HepG2 (cell line): ENCODE results near the gene STUM. TPM values are rescaled to one million over a fixed set of nuclear protein-coding genes. Genes with fewer than 3 reads are reported as not detected.

Experiments
- ATAC-seq: fragments of 200-7000 bp; cut with Tn5 transposase; 3 replicates; pipeline ENCODE4 v1.9.1; 2020; ENCODE audit warnings: mild to moderate bottlenecking, moderate library complexity
- BruUV-seq: library from RNA; stranded (reverse); fragments of 400-500 nt; replicated peaks from 2 replicates; lab custom pipeline; 2021; lab: Mats Ljungman, UMichigan
- CTCF ChIA-PET: fragments of 300-600 bp; formaldehyde crosslinking; extraction: SDS; loops from one replicate; lab custom pipeline; 2021; ENCODE audit warnings: low total read pairs, inconsistent platforms, low intra/inter-chr PET ratio; lab: Yijun Ruan, JAX
- POLR2A ChIA-PET: fragments of 350-600 bp; sonication (Branson Sonifier 250); formaldehyde crosslinking; loops from one replicate; lab custom pipeline; 2020; ENCODE audit warnings: antibody characterized with exemption, inconsistent platforms; lab: Yijun Ruan, JAX
- DNase-seq: peaks from one replicate; pipeline ENCODE4 v3.0.0-alpha.2; 2015; ENCODE audit warnings: low spot score
- FAIRE-seq: peaks from 3 replicates; lab custom pipeline; 2011; peaks lifted over from hg19 to GRCh38; lab: Jason Lieb, UNC
- H2AFZ ChIP-seq: one replicate; pipeline ENCODE4 v1.6.1; 2011; ENCODE audit warnings: low read length, inconsistent platforms
- H3K27ac ChIP-seq: fragments of 300-600 bp; 3 replicates; pipeline ENCODE4 v1.8.0; 2011; ENCODE audit warnings: mixed run types, mild to moderate bottlenecking, mixed read lengths, low read length, inconsistent platforms; ENCODE audit not compliant: insufficient read depth; ENCODE audit errors: extremely low read length
- H3K27me3 ChIP-seq, 2 experiments: fragments of 200-600 bp in 1 of 2; 2 replicates in 1 of 2; 3 replicates in 1 of 2; pipeline versions ENCODE4 v1.6.0 to v1.8.0; 2011; ENCODE audit warnings: low read length in 2 of 2, mild to moderate bottlenecking in 2 of 2, moderate library complexity in 2 of 2, inconsistent platforms in 1 of 2; ENCODE audit not compliant: insufficient read depth in 2 of 2, control insufficient read depth in 1 of 2
- H3K36me3 ChIP-seq, 2 experiments: fragments of 200-600 bp in 1 of 2; replicated peaks in 1 of 2; 2 replicates in 1 of 2; 3 replicates in 1 of 2; pipeline versions ENCODE4 v1.5.1 to v1.8.0; 2011; ENCODE audit warnings: low read length in 2 of 2, inconsistent platforms in 1 of 2; ENCODE audit not compliant: insufficient read depth in 2 of 2, control insufficient read depth in 1 of 2
- H3K4me1 ChIP-seq: 2 replicates; pipeline ENCODE4 v1.5.1; 2012; ENCODE audit warnings: low read length, inconsistent platforms; ENCODE audit not compliant: insufficient read depth
- H3K4me2 ChIP-seq: 2 replicates; pipeline ENCODE4 v1.6.0; 2011; ENCODE audit warnings: low read depth, low read length, inconsistent platforms
- H3K4me3 ChIP-seq, 3 experiments: fragments of 200-600 bp in 1 of 3; sonication (generic), shearing (Covaris generic) in 1 of 3; replicated peaks in 1 of 3; 2 replicates each; pipeline ENCODE4 v1.5.1; 2011 to 2016; ENCODE audit warnings: low read length in 3 of 3, inconsistent platforms in 2 of 3, low read depth in 2 of 3, mild to moderate bottlenecking in 2 of 3, control low read depth in 1 of 3, mixed read lengths in 1 of 3; ENCODE audit not compliant: insufficient read depth in 1 of 3
- H3K79me2 ChIP-seq: one replicate; pipeline ENCODE4 v1.6.1; 2011; ENCODE audit warnings: low read length, inconsistent platforms; ENCODE audit not compliant: insufficient read depth
- H3K9ac ChIP-seq: 2 replicates; pipeline ENCODE4 v1.6.0; 2011; ENCODE audit warnings: mild to moderate bottlenecking, low read depth, low read length, inconsistent platforms; ENCODE audit not compliant: insufficient read depth
- H3K9me3 ChIP-seq: 2 replicates; pipeline ENCODE4 v1.5.1; 2012; ENCODE audit warnings: mild to moderate bottlenecking, low read length
- H4K20me1 ChIP-seq: 2 replicates; pipeline ENCODE4 v1.6.0; 2011; ENCODE audit warnings: inconsistent platforms, mild to moderate bottlenecking, low read length, moderate library complexity; ENCODE audit not compliant: insufficient read depth
- HIVEP1 ChIP-seq: sonication (generic); formaldehyde crosslinking; IDR thresholded peaks from 2 replicates; pipeline ENCODE4 v1.4.0; 2020; ENCODE audit warnings: mild to moderate bottlenecking, missing genetic modification reagents
- KAT2B ChIP-seq: fragments of 150-350 bp; IDR thresholded peaks from 2 replicates; pipeline ENCODE4 v1.6.1; 2014; ENCODE audit warnings: low read depth, low read length, borderline replicate concordance
- RFX1 ChIP-seq: fragments of 450-650 bp; IDR thresholded peaks from 2 replicates; pipeline ENCODE4 v1.6.1; 2017
- U2AF2 ChIP-seq: fragments of 200-400 bp; formaldehyde crosslinking; IDR thresholded peaks from 2 replicates; pipeline ENCODE4 v1.6.1; 2017; ENCODE audit warnings: low read depth, mild to moderate bottlenecking, low read length
- ZNF207 ChIP-seq: fragments of 450-650 bp; IDR thresholded peaks from 2 replicates; pipeline ENCODE4 v1.6.1; 2016; ENCODE audit warnings: antibody characterized with exemption, borderline replicate concordance
- ZNF720 ChIP-seq: sonication (generic); formaldehyde crosslinking; IDR thresholded peaks from 2 replicates; pipeline ENCODE4 v1.4.0; 2020; ENCODE audit warnings: missing genetic modification reagents
- WGBS: methylation state at CpG from one replicate; pipeline ENCODE4 v1.1.6; 2017; ENCODE audit warnings: low lambda C conversion rate; 5-methylcytosine and 5-hydroxymethylcytosine counted together
- in situ Hi-C: cut with HindIII; loops from 2 replicates; pipeline ENCODE4 v1.10.0; 2017; ENCODE audit warnings: low pct_unique_long_range_greater_than_20kb; ENCODE audit not compliant: extremely low pct_ligation_motif_present
- intact Hi-C: fragments of 100-400 bp; cut with micrococcal nuclease; formaldehyde crosslinking; loops from one replicate; pipeline ENCODE4 v1.10.0; 2022; ENCODE audit not compliant: unreplicated experiment
- polyA plus RNA-seq, 8 experiments: library from polyadenylated mRNA; depleted of rRNA in 3 of 8; stranded (reverse) in 7 of 8; unstranded in 1 of 8; fragments of >200 nt; fragmentation: Illumina TruSeq in 4 of 8; extraction: Trizol in 4 of 8; gene quantifications; 2 replicates each; pipeline versions ENCODE4 v1.2.1 to v1.2.3, GENCODE V29; 2011 to 2016; ENCODE audit warnings: low read depth in 4 of 8, missing spikeins in 1 of 8, mixed read lengths in 1 of 8; ENCODE audit not compliant: insufficient read depth in 1 of 8
- total RNA-seq, 5 experiments: library from RNA; depleted of rRNA; stranded (reverse); fragments of >200 nt; fragmentation: Illumina TruSeq; extraction: Trizol; gene quantifications; 2 replicates each; pipeline ENCODE4 v1.2.3, GENCODE V29; 2016; ENCODE audit warnings: low read depth in 1 of 5
- TF ChIP-seq, protein P1 (sequence below): sonication (generic); formaldehyde crosslinking; IDR thresholded peaks from 2 replicates; pipeline ENCODE4 v1.5.1; 2020; ENCODE audit warnings: missing genetic modification reagents, mild to moderate bottlenecking, borderline replicate concordance
- TF ChIP-seq, protein P2 (sequence below): sonication (generic); formaldehyde crosslinking; IDR thresholded peaks from 2 replicates; pipeline ENCODE4 v1.4.0; 2020; ENCODE audit warnings: mild to moderate bottlenecking, missing genetic modification reagents

Gene STUM
- total and polyA plus RNA-seq, 2 of the 13 experiments (the other 11 are each of a cell fraction or from before 2014, with no cell fraction given): not detected

DNA sequence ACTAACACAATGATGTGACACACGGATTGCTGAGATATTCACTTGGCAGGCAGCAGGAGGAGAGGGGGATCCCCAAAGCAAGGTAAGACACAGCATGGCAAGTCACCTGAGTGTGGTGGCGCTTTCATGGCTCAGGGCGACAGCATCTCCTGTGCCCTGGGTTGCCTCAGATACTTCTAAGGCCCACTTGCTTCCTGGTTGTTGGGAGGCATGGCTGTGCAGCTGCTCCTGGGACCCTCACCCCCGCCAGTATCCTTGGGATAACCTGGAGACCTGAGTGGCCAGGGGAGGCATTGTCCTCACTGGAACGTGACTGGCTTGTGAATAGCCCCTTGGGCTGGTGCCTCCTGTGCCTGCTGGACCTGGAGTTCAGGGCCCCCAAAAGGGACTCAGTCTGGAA, 69.8 kb downstream of the STUM start (continued):
- TF ChIP-seq, protein P1, sequence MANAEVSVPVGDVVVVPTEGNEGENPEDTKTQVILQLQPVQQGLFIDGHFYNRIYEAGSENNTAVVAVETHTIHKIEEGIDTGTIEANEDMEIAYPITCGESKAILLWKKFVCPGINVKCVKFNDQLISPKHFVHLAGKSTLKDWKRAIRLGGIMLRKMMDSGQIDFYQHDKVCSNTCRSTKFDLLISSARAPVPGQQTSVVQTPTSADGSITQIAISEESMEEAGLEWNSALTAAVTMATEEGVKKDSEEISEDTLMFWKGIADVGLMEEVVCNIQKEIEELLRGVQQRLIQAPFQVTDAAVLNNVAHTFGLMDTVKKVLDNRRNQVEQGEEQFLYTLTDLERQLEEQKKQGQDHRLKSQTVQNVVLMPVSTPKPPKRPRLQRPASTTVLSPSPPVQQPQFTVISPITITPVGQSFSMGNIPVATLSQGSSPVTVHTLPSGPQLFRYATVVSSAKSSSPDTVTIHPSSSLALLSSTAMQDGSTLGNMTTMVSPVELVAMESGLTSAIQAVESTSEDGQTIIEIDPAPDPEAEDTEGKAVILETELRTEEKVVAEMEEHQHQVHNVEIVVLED (CRISPR knock-in tag): no peak
- TF ChIP-seq U2AF2 (no peak), KAT2B (no peak)
- TF ChIP-seq, protein P2, sequence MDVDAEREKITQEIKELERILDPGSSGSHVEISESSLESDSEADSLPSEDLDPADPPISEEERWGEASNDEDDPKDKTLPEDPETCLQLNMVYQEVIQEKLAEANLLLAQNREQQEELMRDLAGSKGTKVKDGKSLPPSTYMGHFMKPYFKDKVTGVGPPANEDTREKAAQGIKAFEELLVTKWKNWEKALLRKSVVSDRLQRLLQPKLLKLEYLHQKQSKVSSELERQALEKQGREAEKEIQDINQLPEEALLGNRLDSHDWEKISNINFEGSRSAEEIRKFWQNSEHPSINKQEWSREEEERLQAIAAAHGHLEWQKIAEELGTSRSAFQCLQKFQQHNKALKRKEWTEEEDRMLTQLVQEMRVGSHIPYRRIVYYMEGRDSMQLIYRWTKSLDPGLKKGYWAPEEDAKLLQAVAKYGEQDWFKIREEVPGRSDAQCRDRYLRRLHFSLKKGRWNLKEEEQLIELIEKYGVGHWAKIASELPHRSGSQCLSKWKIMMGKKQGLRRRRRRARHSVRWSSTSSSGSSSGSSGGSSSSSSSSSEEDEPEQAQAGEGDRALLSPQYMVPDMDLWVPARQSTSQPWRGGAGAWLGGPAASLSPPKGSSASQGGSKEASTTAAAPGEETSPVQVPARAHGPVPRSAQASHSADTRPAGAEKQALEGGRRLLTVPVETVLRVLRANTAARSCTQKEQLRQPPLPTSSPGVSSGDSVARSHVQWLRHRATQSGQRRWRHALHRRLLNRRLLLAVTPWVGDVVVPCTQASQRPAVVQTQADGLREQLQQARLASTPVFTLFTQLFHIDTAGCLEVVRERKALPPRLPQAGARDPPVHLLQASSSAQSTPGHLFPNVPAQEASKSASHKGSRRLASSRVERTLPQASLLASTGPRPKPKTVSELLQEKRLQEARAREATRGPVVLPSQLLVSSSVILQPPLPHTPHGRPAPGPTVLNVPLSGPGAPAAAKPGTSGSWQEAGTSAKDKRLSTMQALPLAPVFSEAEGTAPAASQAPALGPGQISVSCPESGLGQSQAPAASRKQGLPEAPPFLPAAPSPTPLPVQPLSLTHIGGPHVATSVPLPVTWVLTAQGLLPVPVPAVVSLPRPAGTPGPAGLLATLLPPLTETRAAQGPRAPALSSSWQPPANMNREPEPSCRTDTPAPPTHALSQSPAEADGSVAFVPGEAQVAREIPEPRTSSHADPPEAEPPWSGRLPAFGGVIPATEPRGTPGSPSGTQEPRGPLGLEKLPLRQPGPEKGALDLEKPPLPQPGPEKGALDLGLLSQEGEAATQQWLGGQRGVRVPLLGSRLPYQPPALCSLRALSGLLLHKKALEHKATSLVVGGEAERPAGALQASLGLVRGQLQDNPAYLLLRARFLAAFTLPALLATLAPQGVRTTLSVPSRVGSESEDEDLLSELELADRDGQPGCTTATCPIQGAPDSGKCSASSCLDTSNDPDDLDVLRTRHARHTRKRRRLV (CRISPR knock-in tag): no peak

DNA sequence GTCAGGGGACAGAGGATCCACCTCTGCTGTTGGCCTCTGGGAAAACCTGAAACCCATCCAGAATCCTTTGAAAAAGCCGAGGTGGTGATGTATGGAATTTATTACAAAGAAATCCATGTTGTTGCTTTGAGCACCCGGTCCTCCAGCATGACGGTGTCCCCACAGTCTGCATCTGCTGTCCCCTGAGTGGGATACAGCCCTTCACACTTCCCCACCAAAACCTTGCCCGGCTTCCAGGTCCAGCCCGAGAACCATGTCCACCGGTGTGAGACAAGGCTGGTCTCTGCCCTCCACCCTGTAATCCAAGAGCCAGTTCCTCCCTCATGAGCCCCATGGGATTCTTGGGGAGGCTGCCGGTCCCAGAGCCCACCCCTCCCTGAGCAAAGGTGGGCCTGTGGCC, 70.5 kb downstream of the STUM start:
- Histone ChIP-seq H3K79me2 (no peaks in the 10 kb centered on the region), H3K9ac (no peak overlapping the region), H4K20me1 (no peaks in the 10 kb centered on the region), H3K36me3 (no peaks in the 10 kb centered on the region), H2AFZ (no peak overlapping the region), H3K9me3 (no peaks in the 10 kb centered on the region; the same call in 1 of the 2 replicates), H3K4me2 (no peak overlapping the region), H3K27ac (no peak overlapping the region), H3K4me3 (no peak overlapping the region), H3K4me1 (no peaks in the 10 kb centered on the region), H3K27me3 (peaks cover 0 to 6% of the 10 kb centered on the region in 2 experiments; a peak in 2 of 5 replicates)
- ATAC-seq (no peak), FAIRE-seq (no peak), DNase-seq (no peak)
- intact Hi-C loops (no loop called here), in situ Hi-C loops (no loop called here)
- ChIA-PET CTCF (no interaction called here), POLR2A (no interaction called here)
- BruUV-seq: no TSS peak
- 0% methylated on average over 1 of the region's 7 CpGs for WGBS
- TF ChIP-seq RFX1 (no peak), ZNF207 (no peak), HIVEP1 (CRISPR knock-in tag) (no peak), ZNF720 (CRISPR knock-in tag) (no peak)
